Esophagus mucosa (tissue), 1 donor: ENCODE data around the gene IKZF3. TPM values are rescaled to one million over a fixed set of nuclear protein-coding genes. Genes with fewer than 3 reads are reported as not detected.

Experiments used
- ATAC-seq: fragments of 200-7000 bp; cut with Tn5 transposase; one replicate; pipeline ENCODE4 v1.9.1; 2020
- total RNA-seq: library from RNA; stranded (reverse); gene quantifications from one replicate; pipeline ENCODE4 v1.2.4, GENCODE V29; 2023
- donor health status: DM: yes; HTN: yes; CAD: no.

Gene IKZF3
- total RNA-seq, 1 donor from 2014 or later: 1.1 TPM

DNA sequence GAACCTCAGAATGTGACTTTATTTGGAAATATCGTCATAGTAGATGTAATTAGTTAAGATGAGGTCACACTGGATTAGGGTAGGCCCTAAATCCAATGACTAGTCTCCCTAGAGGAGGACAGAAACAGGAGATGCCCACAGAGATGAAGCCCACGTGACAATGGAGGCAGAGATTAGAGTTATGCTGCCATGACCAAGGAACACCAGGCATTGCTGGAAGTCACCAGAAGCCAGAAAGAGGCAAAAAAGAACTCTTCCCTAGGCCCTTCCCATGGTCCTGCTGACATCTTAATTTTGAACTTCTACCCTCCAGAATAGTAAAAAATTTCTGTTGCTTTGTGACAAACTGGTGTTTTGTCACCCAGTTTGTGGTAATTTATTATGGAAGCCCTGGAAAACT lies 49.6 kb downstream of the IKZF3 start:
- no peak for ATAC-seq

DNA sequence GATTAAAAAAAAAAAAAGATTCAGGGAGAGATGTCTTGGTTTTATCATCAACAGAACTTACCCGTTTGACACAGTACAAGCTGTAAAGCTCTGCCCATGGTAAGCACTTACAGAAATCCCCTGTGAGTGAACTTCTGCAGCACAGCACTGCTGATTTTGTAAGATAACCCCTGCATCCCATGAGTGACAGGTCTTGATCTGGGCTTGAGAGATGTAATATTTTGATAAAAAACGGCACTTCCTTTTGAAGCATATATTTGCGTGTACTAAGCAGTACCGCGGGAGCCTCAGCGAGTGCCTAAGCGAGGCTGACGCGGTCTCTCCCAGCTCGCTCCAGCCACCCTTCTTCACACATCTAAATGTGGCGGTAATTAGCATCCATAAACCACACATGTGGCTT lies 50.5 kb downstream of the IKZF3 start:
- no peak for ATAC-seq

DNA sequence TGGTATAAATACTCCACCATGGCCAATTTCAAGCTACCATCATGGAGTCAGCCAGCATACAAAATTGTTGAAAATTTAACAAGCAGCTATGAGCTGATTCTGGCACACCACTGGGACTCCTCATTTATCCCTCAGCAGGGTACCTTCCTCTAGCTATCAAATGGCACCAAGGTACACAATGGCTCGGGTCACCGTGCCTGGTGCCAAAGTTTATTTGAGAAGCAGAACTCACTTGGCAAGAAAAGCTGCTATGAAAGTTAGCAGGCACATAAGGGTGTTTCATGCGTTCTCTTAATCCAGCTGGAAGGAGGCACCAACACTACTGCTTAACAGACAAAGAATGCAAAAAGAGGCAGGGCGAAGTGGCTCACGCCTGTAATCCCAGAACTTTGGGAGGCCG lies 51.6 kb downstream of the IKZF3 start:
- ATAC-seq: peak; percentile 52

DNA sequence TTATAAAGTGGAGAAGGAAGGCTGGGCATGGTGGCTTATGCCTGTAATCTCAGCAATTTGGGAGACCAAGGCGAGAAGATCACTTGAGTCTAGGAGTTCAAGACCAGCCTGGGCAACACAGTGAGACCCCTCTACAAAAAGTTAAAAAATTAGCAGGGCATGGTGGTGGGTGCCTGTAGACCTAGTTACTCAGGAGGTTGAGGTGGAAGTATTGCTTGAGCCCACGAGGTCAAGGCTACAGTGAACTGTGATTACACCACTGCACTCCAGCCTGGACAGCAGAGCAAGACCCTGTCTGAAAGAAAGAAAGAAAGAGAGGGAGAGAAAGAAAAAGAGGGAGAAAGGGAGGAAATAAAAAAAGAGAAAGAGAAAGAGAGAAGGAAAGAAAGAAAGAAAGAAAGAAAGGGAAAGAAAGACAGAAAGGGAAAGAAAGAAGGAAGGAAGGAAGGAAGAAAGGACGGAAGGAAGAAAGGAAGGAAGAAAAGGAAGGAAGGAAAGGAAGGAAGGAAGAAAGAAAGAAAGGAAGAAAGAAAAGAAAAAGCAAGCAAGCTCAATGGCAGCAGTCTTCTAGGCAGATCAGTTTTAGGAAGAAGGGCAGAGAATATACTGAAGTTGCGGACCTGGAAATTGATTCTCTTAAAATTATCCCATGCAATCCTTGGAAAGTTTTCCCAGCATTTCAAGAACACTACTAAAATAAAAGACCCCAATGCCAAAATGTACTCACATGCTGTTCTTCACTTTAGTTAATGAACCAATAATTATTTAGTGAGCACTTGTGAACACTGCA lies 53.0 kb downstream of the IKZF3 start:
- no peak for ATAC-seq

DNA sequence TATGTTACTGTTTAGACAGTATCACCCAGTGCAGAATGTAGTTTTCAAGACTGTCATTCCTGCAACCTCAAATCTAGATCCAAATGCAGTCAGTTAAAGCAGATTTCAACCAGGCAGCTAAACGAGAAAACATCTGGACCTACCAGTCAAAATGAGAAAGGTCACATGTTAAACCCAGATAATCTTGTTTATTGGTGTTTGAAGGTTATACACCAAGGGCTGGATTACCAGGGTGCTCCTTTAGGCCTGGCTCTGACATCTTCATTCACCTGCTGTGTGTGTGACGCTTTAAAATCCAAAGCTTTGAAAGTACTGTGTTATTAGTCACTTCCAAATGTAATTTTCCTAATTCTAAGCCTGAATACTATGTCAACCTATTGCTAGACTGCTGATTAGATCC lies 54.9 kb downstream of the IKZF3 start:
- ATAC-seq: peak; percentile 66

DNA sequence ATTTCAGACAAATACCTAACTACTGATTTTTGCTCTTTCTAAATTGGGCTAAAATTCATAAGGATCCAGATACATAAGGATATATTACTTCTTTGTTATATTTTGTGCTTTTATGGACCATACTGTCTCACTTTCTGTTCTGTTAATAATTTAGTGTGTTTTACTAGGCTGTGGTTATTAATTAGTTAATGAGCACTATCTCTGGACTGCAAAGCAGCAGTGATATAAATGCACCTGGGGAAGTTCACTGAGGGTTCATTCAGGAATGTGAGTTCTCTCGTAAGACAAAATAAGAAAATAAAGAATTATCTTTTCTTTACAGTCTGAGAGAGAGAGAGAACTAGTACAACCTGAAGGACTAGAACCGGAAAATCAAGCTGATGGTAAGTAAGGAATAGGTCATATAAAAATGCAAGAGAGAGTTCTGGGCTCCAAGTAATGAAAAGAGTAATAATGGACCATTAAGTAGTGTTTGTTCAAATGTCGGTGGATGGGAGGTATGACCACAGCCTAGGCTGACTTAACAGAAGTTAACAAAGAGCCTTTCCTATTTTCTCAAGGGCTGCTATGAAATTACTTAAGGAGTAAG lies 55.6 kb downstream of the IKZF3 start:
- peak; percentile 67 for ATAC-seq

DNA sequence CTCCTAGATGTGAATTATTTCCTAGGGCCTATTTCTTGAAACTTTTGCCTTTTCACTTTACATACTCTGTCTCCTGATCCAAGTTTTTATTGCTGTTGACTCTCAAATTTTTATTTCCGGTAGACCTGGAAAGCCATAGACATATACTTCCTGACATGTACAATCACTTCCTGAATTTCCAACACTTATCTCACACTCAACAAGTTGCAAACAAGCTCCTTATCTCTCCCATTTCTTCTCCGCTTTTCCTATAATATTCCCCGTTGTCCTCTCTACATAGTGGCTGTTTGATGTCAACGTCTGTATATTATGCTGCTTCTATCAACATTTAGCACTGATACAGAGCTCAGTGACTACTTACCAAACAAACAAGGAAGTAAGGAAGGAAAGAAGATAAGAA lies 59.3 kb downstream of the IKZF3 start:
- no peak for ATAC-seq

DNA sequence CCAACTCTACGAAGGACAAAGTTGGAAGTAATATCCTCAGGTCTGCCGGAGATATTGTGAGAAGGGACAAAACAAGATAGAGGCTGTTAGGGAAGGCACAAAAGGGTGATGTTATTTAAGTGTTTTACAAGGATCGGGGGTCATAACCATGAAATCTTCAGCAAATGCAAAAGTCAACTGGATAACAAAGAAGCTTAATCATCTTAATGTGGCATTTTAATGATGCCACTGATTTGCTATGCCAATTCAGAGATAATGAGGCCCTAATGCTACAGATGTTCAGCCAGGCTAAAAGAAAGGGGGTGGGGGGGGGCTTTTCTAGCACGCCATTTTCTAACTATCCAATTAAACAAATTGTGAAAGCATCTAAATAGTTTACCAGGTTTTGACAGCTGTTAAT lies 63.1 kb downstream of the IKZF3 start:
- no peak for ATAC-seq

DNA sequence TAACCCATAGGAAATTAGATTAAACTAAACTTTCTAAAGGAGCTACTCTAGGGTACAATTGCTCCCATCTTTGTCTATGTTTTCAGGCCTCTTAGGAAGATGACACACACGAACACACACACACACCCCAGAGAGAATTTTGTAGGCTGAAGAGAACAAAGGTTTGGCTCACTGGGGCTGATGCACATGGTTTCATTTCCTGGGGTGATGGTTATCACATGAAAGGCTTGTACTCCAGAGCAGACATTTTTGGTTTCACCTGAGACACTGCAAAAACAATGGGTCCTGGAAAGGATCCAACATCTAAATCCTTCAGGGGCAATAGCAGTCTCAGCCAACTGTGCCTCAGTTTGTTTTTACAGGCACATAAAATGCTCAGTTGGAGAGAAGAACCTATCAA lies 63.6 kb downstream of the IKZF3 start:
- ATAC-seq: peak; percentile 26

DNA sequence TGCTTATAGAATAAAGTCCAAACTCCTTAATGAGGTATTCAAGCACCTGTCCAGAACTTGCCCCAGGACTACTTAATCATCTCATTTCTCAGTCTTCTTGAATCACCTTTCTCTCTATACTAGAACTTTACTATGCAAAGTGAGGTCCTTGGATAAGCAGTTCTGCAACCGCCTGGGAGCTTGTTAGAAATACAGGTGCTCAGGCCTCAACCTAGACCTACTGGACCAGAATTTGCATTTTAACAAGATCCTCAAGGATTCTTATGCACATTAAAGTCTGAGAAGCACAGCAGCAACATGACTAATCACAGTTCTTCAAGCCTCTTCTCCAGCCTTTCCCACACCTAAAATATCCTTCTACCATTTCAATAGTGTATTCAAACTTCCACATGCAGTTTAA lies 64.7 kb downstream of the IKZF3 start:
- ATAC-seq: no peak

DNA sequence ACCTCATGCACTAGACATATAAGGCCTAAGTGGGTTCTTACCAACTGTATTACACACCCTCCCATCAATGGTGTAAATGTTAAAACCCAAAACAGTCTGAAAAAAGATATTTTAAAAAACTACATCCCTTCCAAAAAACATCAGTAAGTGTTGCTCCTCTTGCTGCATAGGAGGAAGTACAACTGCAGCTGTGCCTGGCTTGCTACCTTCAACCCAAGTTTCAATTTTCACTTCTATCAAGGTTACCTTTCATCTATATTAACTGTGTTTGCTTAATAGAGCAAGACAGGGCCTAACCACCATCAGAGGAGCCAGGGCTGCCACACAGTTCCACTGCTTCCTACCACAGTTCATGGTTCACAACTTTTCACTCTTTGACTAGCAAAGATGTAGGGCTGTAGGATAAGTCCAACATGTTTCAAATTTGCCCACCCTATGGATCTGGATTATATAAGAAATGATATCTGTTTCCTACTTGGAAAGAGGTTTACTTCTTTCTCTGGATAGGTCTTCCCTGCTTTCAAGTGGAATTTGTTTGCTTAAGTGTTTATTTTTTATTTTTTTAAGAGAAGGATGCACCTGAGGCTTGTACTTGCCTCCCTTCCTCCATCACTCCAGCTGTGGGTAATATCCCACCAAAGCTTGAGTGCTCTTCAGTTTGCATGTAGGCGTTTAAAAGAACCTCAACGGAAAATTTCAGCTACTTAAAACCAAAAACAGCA lies 69.7 kb downstream of the IKZF3 start:
- peak; percentile 69 for ATAC-seq

DNA sequence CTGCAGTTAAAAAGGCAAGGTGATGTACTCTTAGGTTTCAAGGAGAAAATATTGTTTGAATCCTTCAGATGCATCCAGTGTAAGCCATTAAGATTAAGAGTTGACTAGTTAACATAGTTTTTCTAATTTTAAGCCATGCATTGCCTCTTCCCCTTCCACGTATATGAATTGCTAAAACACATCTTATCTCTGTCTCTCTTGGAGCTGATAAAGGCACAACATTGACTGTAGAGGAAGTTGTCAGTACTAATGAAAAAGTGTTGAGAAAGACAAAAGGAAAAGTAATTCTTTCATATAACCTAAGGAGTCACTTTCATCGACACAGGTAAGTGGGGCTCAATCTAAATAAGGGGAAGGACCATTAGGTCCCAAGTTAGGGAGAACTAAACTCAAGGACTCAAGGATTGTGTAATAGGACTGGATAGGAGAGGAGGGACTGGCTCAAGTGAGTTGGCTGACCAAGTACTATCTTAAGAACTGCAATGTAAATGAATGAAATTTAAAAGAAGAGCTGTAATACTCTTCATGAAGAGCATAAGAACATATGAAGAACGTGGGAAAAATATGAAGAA lies 70.7 kb downstream of the IKZF3 start:
- no peak for ATAC-seq

DNA sequence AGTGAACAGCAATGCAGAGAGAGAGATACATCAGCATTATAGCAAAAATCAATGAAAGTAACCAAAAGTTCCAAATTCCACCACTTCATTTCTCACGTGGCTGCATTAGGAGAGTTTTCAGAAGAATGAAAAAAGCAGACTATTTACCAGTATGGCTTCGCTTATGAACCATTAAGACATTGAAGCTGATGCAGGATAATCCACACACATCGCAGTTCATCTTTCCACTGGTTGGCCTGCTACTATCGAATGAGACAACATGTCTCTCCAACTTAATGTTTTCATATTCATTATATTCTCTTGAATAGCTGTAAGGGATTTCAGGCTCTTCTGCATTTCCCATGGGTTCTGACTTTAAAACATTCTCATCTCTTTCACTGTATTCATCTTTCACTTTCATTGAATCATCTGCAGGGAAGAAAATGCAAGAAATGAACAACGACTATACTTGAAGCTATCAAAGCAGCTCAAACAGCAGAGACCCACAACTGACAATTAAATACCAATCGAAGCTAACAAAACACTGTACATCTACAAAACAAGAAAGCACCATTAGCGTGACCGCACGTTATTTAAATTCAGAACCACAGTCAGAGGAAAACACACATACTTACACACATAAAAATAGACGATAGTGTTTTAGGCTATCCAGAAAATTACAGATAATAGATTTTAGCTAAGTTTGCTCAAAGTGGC lies 71.4 kb downstream of the IKZF3 start:
- ATAC-seq: no peak

DNA sequence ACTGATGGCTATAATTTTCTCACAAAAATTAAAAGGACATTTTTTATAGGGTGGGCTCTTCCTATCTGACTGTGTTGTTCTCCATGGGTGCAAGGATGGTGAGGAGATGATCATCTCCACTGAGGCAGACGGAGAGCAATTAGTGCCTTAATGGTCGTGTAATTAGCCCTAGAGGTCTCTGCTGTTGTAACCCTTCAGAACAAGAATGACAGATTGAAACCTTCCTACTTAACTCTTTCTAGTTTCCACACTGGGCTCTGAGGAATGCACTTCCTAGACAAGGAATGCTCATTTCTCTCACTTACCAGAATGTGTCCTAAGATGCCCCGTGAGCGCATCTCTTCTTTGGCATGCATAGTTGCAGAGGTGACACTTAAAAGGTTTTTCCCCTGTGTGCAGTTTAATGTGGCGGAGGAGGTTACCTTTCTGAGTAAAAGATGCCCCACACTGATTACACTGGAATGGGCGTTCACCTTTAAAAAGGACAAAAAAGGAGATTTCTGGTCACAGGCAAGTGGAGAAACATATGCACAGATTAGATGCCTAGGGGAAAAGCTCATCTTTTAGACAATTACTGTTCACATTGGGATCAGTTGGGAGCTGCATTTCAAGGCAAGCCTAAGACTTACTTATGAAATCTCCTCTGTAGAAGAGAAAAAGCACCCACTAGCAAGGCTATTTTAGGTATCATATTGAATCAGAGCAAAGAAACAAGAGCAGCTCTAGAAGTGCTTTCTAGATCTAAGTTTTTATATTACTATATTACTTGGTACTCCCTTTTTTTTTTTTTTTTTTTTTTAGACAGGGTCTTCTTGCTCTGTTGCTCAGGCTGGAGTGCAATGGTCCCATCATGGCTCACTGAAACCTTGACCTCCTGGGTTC lies 72.8 kb downstream of the IKZF3 start:
- ATAC-seq: no peak

DNA sequence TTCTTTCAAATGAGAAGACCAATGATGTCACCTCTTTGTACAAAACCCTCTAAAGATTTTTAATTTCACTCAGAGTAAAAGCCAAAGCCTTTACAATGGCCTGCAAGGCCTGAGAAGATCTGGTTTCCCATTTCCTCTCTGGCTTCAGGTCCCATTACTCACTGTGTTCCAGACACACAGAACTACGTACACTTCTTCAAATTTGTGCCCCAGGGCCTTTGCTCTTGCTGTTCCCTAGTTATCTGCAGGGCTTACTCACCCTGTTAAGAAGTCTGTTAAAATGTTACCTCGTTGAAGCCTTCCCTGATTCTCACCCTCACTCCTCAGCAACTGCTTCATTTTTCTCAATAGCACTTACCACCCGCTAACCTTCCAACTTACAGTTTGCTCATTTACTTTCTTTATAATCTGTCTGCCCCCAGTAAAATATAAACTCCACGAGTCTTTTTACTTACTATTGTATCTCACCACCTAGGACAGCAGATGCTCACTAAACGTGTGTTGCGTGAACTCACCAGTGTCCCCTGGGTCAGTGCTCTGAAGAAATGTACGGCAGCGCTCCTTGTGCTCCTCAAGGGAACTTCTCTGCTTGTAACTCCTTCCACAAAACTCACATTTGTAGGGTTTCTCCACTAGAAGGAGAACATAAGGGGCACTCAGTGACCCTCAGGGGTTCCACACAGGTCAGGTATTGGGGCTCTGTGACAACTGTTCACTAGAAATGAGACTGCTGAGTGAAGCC lies 76.2 kb downstream of the IKZF3 start:
- no peak for ATAC-seq

DNA sequence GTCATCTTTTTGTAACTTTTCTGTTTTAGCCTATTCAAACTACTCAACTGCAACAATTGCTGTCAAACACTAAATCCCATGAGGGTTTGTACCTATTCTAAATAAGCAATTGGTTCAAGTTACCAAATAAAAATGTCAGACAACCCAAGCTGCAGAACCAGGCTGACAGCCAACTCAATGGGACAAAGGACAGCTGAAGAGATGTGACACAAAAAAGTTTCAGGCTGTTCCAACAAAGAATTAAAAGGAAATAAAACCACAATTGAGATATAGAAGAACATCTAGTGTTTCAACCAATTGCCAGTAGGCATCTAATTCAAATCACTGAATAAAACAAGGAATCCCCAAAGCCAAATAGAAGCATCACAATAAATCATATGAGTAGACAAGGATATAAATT lies 77.1 kb downstream of the IKZF3 start:
- no peak for ATAC-seq

DNA sequence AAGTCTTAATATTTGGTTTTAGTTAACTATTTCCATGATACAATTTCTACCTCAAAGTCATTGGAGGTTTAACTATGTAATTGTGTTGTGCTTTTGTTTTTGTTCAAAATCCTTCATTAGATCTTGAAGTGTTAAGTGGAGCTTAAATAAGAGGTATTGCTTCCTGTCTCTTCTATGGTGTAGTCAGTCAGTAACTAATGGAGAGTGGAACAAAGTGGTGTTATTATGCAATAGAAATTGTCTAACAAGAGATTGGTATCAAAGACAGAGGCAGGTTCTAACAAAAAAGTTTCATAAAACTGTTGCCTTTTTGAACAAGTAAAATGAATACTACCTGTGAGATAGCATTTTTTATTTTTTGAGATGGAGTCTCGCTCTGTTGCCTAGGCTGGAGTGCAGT lies 81.1 kb downstream of the IKZF3 start:
- ATAC-seq: no peak

DNA sequence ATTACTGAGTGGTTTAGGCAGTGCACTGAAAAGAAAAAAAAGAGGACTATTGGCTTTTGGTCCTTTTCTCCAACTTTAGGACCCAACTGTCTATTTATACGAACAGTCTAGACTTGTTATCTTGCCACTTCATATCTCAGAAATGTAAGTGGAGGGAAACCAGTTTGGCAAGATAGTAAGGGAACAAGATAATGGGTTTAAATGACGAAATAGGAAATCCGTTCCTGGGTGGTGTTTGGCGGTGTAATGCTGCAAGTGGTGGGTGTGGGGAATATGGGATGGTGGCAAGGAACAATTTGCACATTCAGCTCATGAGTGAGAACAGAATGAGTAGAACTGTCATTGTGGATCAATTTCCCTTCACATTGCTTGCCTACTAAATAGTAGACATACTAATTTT lies 81.6 kb downstream of the IKZF3 start:
- peak; percentile 35 for ATAC-seq

DNA sequence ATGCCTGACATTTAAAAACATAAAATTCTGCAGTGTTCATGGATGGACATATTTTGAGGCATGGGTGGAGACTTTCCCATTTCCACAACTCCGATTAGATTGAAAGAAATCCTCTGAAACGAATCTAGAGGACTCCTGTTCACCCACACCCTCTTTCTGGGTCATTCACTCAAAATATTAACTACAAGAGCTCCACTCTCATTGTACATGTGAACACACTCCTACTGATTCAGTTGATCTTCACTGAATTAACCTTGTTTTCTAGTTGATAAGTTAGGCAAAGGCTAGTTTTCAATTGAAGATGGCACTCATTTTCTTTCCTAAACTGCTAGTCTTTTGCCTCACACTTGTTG lies 82.3 kb downstream of the IKZF3 start:
- ATAC-seq: no peak

DNA sequence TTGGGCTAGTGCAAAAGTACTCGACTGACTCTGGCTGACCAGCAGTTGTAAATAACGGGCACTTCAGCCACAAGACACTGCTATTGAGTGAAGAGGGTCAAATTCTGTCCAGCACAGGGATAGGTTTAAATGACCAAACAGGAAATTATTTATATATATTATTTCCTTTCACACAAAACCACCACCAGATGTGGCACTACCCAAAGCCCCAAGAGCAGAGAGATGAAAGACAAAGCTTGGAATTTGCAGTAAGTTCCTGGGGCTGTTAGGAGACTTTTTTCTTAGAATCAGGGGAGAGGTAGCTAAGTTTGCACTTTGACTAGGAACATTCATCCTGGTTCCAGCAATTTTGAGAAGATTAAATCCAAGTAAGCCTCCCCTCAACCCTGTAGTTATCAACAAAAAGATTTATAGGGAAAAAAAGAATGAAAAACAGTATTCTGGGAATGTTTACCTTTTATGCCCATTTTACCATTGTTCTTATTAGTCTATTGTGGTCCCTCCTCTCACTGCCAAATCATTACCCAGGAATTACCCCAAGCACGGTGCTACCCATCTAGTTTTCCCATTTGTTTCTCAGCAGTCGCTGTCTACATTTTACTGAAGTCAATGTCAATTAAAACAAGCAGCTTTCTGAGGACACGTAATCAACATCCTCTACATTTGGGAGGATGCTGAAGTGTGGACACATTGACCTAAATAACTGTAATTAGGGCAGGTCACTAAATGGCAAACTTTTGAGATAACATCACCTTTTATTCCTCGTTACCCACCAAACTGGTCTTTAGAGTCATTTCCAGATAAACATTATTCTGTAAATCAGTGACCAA lies 82.9 kb downstream of the IKZF3 start:
- ATAC-seq: no peak
